Stomach (tissue), 4 donors: ENCODE data around the gene BET1.

ENCODE experiments used
- EP300 ChIP-seq: sonication (generic); formaldehyde crosslinking; IDR thresholded peaks from one replicate; pipeline ENCODE4 v1.6.1; 2017; ENCODE audit warnings: antibody characterized with exemption
- TF ChIP-seq, protein P1 (sequence below), 7 experiments: fragments of 450-650 bp in 4 of 7; fragments of 200-600 bp in 3 of 7; sonication (generic) in 3 of 7; IDR thresholded peaks; one replicate each; pipeline ENCODE4 v1.5.1; 2016 to 2019; ENCODE audit warnings: antibody characterized with exemption in 7 of 7, control low read depth in 2 of 7, mild to moderate bottlenecking in 1 of 7

GRCh38 chr7:94029976-94030375 is 25.8 kb upstream of the BET1 start:
- TF ChIP-seq EP300: no peak
- TF ChIP-seq, protein P1, sequence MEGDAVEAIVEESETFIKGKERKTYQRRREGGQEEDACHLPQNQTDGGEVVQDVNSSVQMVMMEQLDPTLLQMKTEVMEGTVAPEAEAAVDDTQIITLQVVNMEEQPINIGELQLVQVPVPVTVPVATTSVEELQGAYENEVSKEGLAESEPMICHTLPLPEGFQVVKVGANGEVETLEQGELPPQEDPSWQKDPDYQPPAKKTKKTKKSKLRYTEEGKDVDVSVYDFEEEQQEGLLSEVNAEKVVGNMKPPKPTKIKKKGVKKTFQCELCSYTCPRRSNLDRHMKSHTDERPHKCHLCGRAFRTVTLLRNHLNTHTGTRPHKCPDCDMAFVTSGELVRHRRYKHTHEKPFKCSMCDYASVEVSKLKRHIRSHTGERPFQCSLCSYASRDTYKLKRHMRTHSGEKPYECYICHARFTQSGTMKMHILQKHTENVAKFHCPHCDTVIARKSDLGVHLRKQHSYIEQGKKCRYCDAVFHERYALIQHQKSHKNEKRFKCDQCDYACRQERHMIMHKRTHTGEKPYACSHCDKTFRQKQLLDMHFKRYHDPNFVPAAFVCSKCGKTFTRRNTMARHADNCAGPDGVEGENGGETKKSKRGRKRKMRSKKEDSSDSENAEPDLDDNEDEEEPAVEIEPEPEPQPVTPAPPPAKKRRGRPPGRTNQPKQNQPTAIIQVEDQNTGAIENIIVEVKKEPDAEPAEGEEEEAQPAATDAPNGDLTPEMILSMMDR (IDR thresholded peaks at IDR 0.05): no peak
